ENCODE results near the gene RYR3. TPM values are rescaled to one million over a fixed set of nuclear protein-coding genes. Genes with fewer than 3 reads are reported as not detected.

The RYR3 gene
- total RNA-seq, 1 experiment from 2014 or later = not detected

DNA sequence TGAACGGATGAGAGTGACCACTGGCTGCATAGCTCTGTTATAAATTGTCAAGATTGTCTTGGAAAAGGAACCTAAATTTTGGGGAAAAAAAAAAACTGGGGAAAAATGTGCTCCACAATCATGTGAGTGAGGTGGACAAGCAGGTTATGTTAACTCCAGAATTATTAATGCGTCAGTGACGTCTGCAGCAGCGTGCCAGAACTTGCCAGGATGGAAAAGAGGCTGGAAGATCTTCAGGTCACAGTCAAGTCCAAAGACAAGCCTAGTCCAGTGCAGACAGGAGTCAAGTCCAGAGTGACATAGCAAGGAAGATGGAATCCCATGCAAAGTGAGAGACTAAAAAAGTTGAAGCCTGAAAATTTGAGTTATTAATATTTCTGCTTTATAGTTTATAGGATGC is 140.6 kb downstream of the RYR3 start:
- Histone ChIP-seq H3K36me3 (ENCODE audit: insufficient read depth, low read length, poor library complexity, severe bottlenecking) (no peaks in the 10 kb centered on the region), H3K4me1 (ENCODE audit: insufficient read depth, low read length, poor library complexity, severe bottlenecking) (no peaks in the 10 kb centered on the region), H3K27ac (ENCODE audit: low read depth, low read length, poor library complexity, severe bottlenecking) (no peak overlapping the region), H3K9me3 (ENCODE audit: low read depth, low read length, poor library complexity, severe bottlenecking) (no peaks in the 10 kb centered on the region), H3K4me3 (ENCODE audit: low read depth, low read length, poor library complexity, severe bottlenecking) (no peak overlapping the region), H3K27me3 (replicated peaks; ENCODE audit: insufficient read depth, low read depth, low read length, poor library complexity) (no peaks in the 10 kb centered on the region)
- TF ChIP-seq EZH2 (IDR thresholded peaks at IDR 0.05; ENCODE audit: borderline replicate concordance, low read depth, low read length, poor library complexity, severe bottlenecking) = no peak
- TF ChIP-seq, protein P1, sequence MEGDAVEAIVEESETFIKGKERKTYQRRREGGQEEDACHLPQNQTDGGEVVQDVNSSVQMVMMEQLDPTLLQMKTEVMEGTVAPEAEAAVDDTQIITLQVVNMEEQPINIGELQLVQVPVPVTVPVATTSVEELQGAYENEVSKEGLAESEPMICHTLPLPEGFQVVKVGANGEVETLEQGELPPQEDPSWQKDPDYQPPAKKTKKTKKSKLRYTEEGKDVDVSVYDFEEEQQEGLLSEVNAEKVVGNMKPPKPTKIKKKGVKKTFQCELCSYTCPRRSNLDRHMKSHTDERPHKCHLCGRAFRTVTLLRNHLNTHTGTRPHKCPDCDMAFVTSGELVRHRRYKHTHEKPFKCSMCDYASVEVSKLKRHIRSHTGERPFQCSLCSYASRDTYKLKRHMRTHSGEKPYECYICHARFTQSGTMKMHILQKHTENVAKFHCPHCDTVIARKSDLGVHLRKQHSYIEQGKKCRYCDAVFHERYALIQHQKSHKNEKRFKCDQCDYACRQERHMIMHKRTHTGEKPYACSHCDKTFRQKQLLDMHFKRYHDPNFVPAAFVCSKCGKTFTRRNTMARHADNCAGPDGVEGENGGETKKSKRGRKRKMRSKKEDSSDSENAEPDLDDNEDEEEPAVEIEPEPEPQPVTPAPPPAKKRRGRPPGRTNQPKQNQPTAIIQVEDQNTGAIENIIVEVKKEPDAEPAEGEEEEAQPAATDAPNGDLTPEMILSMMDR (conservative IDR thresholded peaks at IDR 0.05; ENCODE audit: low read depth, low read length) = no peak
- no peak for DNase-seq (ENCODE audit: low spot score)
- intact Hi-C loops (cut with micrococcal nuclease; ENCODE audit: unreplicated experiment) = no loop called here
- CTCF ChIA-PET = no interaction called here
- no TSS peak for BruUV-seq (replicated peaks)
- POLR2A ChIA-PET (ENCODE audit: low non-redundant PET) = no interaction called here

DNA sequence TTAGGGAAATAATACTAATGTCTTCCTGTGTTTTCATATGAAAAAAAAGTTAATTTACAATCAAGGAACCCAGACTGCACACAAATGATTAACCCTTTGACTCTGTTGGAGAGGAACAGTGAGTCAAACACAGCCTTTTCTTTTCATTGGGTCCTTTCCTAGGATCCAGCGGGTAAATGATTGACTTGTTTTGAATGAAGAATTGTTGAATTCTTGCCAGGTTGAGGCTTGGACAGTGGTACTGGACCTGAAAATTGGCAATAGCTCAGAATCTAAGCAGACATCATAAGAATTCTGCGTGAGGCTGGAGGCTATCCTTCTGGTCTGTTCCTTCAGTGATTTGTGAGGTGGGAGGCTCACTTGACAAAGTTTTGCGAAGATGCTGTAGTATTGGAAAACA is 143.0 kb downstream of the RYR3 start:
- TF ChIP-seq, protein P1 (conservative IDR thresholded peaks at IDR 0.05; ENCODE audit: low read depth, low read length) = no peak
- no peak for TF ChIP-seq EZH2 (IDR thresholded peaks at IDR 0.05; ENCODE audit: borderline replicate concordance, low read depth, low read length, poor library complexity, severe bottlenecking)
- Histone ChIP-seq H3K27ac (ENCODE audit: low read depth, low read length, poor library complexity, severe bottlenecking) (no peak overlapping the region), H3K36me3 (ENCODE audit: insufficient read depth, low read length, poor library complexity, severe bottlenecking) (no peaks in the 10 kb centered on the region), H3K27me3 (replicated peaks; ENCODE audit: insufficient read depth, low read depth, low read length, poor library complexity) (no peaks in the 10 kb centered on the region), H3K4me3 (ENCODE audit: low read depth, low read length, poor library complexity, severe bottlenecking) (no peak overlapping the region), H3K9me3 (ENCODE audit: low read depth, low read length, poor library complexity, severe bottlenecking) (no peaks in the 10 kb centered on the region), H3K4me1 (ENCODE audit: insufficient read depth, low read length, poor library complexity, severe bottlenecking) (no peaks in the 10 kb centered on the region)
- CTCF ChIA-PET = no interaction called here
- DNase-seq (ENCODE audit: low spot score) = no peak
- intact Hi-C loops (cut with micrococcal nuclease; ENCODE audit: unreplicated experiment) = no loop called here
- BruUV-seq (replicated peaks) = no TSS peak
- POLR2A ChIA-PET (ENCODE audit: low non-redundant PET) = interaction anchor here (0.5 kb wide), 1 partner anchor 78 kb away, joined by 6 read pairs; no protein-coding TSS in a partner anchor

DNA sequence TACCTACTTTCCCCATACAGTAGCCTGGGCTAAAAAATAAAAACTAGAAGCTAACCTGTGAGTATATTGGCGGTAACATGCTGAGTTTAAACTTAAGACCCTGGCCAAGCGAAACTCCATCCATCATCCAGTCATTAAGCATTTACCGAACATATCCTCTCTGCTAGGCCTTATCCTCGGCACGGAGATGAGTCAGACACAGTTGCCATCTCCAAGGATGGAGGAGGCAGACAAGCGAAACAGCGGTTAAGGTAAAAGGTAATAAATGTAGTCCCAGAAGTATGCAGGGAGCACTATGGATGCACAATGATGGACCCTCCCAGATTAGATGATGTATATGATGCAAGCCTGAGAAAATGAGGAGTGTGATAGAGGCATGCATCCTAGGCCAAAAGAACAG is 143.6 kb downstream of the RYR3 start:
- no peaks in the 10 kb centered on the region for H3K27me3 ChIP-seq (replicated peaks; ENCODE audit: insufficient read depth, low read depth, low read length, poor library complexity)
- TF ChIP-seq, protein P1 (conservative IDR thresholded peaks at IDR 0.05; ENCODE audit: low read depth, low read length) = no peak
- TF ChIP-seq EZH2 (IDR thresholded peaks at IDR 0.05; ENCODE audit: borderline replicate concordance, low read depth, low read length, poor library complexity, severe bottlenecking) = no peak
- CTCF ChIA-PET = no interaction called here

More for the DNA sequence above, 143.6 kb downstream of the RYR3 start:
- intact Hi-C loops (cut with micrococcal nuclease; ENCODE audit: unreplicated experiment) = no loop called here
- H3K36me3 ChIP-seq (ENCODE audit: insufficient read depth, low read length, poor library complexity, severe bottlenecking) = no peaks in the 10 kb centered on the region
- no TSS peak for BruUV-seq (replicated peaks)
- H3K4me1 ChIP-seq (ENCODE audit: insufficient read depth, low read length, poor library complexity, severe bottlenecking) = no peaks in the 10 kb centered on the region
- no peaks in the 10 kb centered on the region for H3K9me3 ChIP-seq (ENCODE audit: low read depth, low read length, poor library complexity, severe bottlenecking)
- no peak for DNase-seq (ENCODE audit: low spot score)
- H3K4me3 ChIP-seq (ENCODE audit: low read depth, low read length, poor library complexity, severe bottlenecking) = no peak overlapping the region
- H3K27ac ChIP-seq (ENCODE audit: low read depth, low read length, poor library complexity, severe bottlenecking) = no peak overlapping the region
- POLR2A ChIA-PET (ENCODE audit: low non-redundant PET) = interaction anchor here (0.5 kb wide), 1 partner anchor 78 kb away, joined by 6 read pairs; no protein-coding TSS in a partner anchor

Measured in A673 (cell line).